ENCODE data around the gene EIF4E3.

DNA sequence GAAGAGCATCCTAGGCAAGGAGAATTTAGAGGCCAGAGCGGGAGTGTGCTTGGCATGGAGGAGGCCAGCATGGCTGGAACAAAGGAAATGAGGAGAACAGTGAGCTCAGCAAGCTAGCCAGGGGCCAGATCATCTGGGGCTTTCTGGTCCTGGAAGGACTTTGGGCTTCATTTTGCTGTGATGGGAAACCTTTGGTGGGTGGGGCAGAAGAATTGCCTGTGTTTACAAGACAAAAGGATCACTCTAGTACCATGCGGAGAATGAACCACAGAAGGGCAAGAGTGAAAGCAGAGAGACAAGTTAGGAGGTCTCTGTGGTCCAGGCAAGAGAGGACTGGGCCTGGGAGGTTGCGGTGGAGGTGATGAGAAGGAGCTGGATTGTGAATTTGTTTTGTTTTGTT is 80.1 kb downstream of the EIF4E3 start:
- TF ChIP-seq, protein P1, sequence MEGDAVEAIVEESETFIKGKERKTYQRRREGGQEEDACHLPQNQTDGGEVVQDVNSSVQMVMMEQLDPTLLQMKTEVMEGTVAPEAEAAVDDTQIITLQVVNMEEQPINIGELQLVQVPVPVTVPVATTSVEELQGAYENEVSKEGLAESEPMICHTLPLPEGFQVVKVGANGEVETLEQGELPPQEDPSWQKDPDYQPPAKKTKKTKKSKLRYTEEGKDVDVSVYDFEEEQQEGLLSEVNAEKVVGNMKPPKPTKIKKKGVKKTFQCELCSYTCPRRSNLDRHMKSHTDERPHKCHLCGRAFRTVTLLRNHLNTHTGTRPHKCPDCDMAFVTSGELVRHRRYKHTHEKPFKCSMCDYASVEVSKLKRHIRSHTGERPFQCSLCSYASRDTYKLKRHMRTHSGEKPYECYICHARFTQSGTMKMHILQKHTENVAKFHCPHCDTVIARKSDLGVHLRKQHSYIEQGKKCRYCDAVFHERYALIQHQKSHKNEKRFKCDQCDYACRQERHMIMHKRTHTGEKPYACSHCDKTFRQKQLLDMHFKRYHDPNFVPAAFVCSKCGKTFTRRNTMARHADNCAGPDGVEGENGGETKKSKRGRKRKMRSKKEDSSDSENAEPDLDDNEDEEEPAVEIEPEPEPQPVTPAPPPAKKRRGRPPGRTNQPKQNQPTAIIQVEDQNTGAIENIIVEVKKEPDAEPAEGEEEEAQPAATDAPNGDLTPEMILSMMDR (IDR thresholded peaks at IDR 0.05) = no peak
- no peak for TF ChIP-seq POLR2AphosphoS5 (IDR thresholded peaks at IDR 0.05)
